Measurements from ENCODE around the gene CCNJ.

Gene CCNJ

GRCh38 chr10:96056787-96057186 lies 13.4 kb downstream of the CCNJ start:
- DNase-seq (ENCODE audit: low spot score) = no peak

DNA sequence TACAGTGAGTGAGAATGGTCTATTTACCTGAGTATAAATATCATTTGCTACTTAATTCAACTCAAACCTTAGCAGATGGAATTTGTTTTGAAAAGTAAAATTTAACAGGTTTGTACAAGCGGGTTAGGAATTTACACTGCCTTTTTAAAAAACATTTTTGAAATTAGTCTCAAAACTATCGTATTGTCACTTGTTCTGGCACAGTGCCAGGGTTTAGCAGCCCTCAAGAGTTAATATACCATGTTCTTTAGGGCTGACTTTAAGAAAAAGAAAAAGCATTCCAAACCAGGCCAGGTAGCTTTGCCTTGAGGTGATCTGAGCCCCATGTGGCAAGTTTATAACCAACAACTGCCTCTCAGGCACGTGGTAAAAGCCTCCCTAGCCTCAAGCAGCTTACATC lies 17.8 kb downstream of the CCNJ start:
- no peak for DNase-seq (ENCODE audit: low spot score)

DNA sequence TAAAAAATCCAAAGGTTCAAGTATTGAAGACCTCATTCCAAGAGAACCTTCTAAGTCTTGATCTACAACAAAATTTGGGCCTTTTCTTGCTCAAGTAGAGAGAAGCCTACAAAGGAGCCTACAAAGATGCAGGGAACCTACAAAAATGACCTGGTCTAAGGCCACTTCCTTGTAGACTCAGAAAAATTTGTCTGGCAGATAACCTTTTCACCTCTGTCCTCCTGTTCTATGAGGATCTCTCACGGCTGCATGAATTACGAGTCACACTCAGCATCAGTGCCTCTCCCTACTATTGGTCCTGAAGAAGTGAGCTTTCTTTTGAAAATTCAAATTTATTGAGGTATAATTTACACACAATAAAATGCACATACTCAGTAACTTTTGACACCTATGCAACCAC lies 29.3 kb downstream of the CCNJ start:
- no peak for DNase-seq (ENCODE audit: low spot score)

GRCh38 chr10:96073722-96074121 lies 30.3 kb downstream of the CCNJ start:
- DNase-seq (ENCODE audit: low spot score) = no peak

GRCh38 chr10:96074776-96075175 lies 31.4 kb downstream of the CCNJ start:
- DNase-seq (ENCODE audit: low spot score) = no peak

DNA sequence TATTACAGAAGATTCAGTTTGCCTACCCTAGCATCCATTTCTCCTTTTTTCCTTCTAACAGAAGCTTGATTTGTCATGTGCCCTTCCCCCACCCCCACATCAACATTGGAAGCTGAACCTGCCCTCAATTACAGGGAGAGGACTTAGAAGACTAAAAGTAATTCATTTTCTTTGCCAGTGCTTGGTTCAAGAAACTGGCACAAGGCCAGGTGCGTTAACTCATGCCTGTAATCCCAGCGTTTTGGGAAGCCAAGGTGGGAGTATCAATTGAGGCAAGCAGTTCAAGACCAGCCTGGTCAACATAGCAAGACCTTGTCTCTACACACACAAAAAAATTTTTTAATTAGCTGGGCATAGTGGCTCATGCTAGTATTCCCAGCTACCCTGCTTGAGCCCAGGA lies 32.6 kb downstream of the CCNJ start:
- DNase-seq (ENCODE audit: low spot score) = no peak

GRCh38 chr10:96077156-96077555 lies 33.8 kb downstream of the CCNJ start:
- no peak for DNase-seq (ENCODE audit: low spot score)

DNA sequence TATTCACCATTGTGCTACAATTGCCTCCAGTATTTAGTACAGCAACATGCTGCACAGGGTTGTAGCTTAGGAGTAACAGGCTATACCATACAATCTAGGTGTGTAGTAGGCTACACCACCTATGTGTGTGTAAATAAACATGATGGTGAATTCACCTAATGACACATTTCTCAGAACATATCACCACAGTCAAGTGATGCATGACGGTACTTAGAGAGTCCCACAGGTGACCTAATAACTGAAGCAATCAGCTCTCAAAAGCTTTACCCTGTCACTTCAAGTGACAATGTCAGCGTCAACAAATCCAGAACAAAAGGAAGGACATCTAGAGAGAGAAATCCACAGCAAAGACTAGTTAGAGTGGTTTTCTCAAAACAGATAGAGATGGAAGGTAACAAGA lies 38.8 kb downstream of the CCNJ start:
- no peak for DNase-seq (ENCODE audit: low spot score)

DNA sequence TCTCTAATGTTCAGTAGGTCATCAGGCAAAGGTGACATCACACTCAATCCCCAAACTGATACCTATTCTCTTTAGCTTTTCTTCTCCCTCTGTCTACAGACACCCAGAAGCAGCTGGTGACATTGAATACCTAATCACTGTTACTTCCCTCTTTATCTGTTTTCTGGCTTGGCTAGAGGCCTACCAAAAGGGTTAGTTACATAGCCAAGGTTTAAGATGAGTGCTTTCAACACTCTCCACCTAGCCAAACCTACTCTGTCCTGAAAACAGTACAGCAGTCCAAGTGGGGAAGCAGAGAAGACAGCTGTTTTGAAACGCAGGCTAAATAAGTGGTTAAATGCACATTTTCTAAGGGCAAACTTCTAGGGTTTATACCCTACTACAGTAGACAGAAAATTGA lies 39.4 kb downstream of the CCNJ start:
- no peak for DNase-seq (ENCODE audit: low spot score)

- DNase-seq (ENCODE audit: low spot score) = no peak
These were observed 45.7 kb downstream of the CCNJ start for GRCh38 chr10:96089116-96089515.

DNA sequence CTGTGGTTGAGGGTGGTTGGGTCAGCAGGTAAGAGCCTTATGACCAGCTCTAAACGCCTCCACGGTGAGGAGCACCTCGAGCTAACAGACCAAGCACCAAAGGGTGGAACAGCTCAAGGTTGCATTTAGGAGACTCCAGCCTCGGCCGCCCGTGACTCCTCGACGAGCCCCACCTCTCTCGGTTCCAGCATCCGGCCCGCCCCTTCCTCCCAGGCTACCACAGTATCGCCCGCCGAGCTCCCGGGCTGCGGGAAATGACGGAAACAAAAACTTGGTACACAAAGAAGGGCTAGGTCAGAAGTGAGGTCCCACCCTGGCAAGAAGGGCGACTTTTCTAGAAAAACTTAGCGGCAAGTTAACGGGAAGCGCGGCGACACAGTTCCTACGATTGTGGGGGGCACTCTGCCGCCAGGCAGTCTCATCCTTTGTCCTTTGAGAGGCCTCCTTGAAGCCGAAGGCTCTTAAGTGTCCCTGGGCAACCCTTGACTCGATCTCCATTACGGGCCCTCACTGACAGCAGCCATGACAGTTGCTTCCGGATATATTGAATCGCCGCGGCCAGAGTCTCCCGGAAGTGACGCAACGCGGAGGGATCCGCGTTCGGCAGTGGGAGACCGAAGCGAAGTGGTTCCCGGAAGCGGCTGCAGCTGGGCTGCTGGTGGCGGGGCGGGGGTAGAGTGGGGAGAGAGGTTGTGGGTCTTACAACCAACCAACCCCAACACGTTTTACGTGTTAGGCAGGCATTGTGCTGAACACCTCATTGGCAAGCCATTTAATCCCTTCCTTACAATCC lies 46.5 kb downstream of the CCNJ start:
- DNase-seq (ENCODE audit: low spot score) = peak; percentile 86

DNA sequence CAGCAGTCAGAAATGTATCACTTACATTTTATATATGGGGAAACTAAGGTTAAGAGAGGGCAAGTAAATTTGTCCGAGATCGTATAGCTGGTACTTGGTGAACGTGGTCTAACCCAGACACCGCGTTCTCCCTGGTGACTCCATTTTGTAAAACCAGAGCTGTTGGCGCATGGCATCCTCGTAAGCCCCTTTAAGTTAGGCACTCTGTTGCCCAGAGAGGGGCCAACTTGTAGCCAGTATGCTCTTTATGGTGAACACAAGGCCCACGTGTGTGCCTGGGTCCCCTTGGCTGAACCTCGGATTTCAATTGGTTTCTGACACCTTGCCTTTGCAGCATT lies 47.0 kb downstream of the CCNJ start:
- DNase-seq (ENCODE audit: low spot score) = no peak

GRCh38 chr10:96092999-96093767 lies 49.8 kb downstream of the CCNJ start:
- no peak for DNase-seq (ENCODE audit: low spot score)

DNA sequence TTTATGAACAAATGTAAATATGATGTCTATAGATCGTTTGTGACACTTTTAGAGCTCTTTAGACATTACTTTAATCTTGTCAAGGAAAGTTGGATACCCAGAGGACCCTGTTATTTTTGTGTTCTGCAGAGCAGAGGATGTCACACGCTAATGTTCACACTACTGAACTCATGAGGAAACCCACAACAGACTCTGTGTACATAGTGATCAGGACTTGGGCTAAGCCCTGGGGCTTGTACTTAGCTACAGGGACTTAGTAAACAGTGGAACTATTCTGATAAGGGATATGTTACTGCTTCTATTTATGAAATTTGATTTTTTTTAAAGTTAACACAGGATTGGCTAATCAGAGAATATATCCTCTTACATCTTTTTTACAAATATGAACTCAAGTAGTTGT lies 50.6 kb downstream of the CCNJ start:
- DNase-seq (ENCODE audit: low spot score) = no peak

DNA sequence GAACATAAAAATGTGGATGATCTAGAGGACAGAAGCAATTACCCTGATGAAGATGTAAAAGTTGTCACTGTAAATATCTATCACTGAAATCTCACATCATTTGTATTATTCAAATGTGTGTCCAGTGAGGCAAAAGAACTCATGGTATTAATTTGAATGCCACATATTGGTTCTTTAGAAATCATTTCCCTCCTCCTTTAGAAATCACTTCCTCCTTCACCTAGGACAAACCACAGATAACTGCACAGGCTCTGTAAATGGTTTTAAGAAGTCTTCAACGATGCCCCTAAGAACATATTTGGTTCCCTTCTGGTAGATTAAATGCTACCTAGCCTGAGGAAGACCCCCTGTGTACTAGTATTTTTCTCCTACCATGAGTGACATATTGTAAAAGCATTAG lies 53.6 kb downstream of the CCNJ start:
- no peak for DNase-seq (ENCODE audit: low spot score)

DNA sequence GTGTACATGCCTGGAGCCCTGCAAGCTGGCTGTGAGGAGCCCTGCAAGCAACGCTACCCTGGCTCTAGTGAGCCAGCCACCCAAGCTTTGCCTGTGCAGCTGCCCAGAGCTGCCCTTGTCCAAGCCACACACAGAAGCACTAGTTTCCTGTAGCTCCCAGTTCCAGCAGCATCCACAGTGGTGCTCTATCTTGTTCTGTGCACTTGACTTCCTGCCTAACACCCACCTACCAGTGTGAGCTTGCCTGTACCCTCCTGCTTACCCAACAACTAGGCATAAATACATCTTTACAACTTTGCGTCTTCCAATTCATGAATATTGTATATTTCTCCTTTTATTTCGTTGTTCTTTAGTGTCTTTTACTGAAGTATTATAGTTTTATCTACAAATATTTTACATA lies 54.5 kb downstream of the CCNJ start:
- no peak for DNase-seq (ENCODE audit: low spot score)

GRCh38 chr10:96107623-96108038 lies 64.2 kb downstream of the CCNJ start:
- DNase-seq (ENCODE audit: low spot score) = no peak
